ENCODE data around the gene ZBTB12. TPM values are rescaled to one million over a fixed set of nuclear protein-coding genes. Genes with fewer than 3 reads are reported as not detected.

ZBTB12 gene
- total and polyA plus RNA-seq, 2 of the 13 experiments (the other 11 are each of a cell fraction or from before 2014, with no cell fraction given): 4.8 to 6.0 TPM

- 0 out of 2 replicates have a peak, but pooled peaks have one; percentile 59 for TF ChIP-seq ZHX1 (CRISPR knock-in tag; IDR thresholded peaks at IDR 0.05; ENCODE audit: low read depth)
- TF ChIP-seq NCOR1 (IDR thresholded peaks at IDR 0.05; ENCODE audit: borderline replicate concordance, low read length): peak; percentile 95; the same call in 1 of the 2 replicates
- TF ChIP-seq SAFB2 (CRISPR knock-in tag; IDR thresholded peaks at IDR 0.05; ENCODE audit: borderline replicate concordance, low read depth): peak; percentile 96
- 0 out of 2 replicates have a peak, but pooled peaks have one; percentile 21 for TF ChIP-seq KLF13 (CRISPR knock-in tag; IDR thresholded peaks at IDR 0.05)
- 0 out of 2 replicates have a peak, but pooled peaks have one; percentile 87 for TF ChIP-seq ZNF251 (CRISPR knock-in tag; IDR thresholded peaks at IDR 0.05)
- TF ChIP-seq ISL2 (CRISPR knock-in tag; IDR thresholded peaks at IDR 0.05): peak; percentile 83; the same call in 1 of the 2 replicates
- TF ChIP-seq ZNF570 (CRISPR knock-in tag; IDR thresholded peaks at IDR 0.05; ENCODE audit: borderline replicate concordance): no peak
- peak; percentile 48; the same call in 1 of the 2 replicates for TF ChIP-seq TRIM24 (CRISPR knock-in tag; IDR thresholded peaks at IDR 0.05)
- TF ChIP-seq, protein P1, sequence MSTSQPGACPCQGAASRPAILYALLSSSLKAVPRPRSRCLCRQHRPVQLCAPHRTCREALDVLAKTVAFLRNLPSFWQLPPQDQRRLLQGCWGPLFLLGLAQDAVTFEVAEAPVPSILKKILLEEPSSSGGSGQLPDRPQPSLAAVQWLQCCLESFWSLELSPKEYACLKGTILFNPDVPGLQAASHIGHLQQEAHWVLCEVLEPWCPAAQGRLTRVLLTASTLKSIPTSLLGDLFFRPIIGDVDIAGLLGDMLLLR (CRISPR knock-in tag; IDR thresholded peaks at IDR 0.05): no peak
- 0 out of 2 replicates have a peak, but pooled peaks have one; percentile 72 for TF ChIP-seq ZSCAN30 (CRISPR knock-in tag; IDR thresholded peaks at IDR 0.05)
- TF ChIP-seq ZNF431 (CRISPR knock-in tag; IDR thresholded peaks at IDR 0.05; ENCODE audit: borderline replicate concordance, low read depth): peak; percentile 44; the same call in 1 of the 2 replicates
- TF ChIP-seq MAZ (IDR thresholded peaks at IDR 0.05; ENCODE audit: borderline replicate concordance, low read depth, low read length): peak; percentile 85
- TF ChIP-seq MAZ (CRISPR knock-in tag; IDR thresholded peaks at IDR 0.05; ENCODE audit: low read depth): peak; percentile 82; the same call in 1 of the 2 replicates
- TF ChIP-seq, protein P2, sequence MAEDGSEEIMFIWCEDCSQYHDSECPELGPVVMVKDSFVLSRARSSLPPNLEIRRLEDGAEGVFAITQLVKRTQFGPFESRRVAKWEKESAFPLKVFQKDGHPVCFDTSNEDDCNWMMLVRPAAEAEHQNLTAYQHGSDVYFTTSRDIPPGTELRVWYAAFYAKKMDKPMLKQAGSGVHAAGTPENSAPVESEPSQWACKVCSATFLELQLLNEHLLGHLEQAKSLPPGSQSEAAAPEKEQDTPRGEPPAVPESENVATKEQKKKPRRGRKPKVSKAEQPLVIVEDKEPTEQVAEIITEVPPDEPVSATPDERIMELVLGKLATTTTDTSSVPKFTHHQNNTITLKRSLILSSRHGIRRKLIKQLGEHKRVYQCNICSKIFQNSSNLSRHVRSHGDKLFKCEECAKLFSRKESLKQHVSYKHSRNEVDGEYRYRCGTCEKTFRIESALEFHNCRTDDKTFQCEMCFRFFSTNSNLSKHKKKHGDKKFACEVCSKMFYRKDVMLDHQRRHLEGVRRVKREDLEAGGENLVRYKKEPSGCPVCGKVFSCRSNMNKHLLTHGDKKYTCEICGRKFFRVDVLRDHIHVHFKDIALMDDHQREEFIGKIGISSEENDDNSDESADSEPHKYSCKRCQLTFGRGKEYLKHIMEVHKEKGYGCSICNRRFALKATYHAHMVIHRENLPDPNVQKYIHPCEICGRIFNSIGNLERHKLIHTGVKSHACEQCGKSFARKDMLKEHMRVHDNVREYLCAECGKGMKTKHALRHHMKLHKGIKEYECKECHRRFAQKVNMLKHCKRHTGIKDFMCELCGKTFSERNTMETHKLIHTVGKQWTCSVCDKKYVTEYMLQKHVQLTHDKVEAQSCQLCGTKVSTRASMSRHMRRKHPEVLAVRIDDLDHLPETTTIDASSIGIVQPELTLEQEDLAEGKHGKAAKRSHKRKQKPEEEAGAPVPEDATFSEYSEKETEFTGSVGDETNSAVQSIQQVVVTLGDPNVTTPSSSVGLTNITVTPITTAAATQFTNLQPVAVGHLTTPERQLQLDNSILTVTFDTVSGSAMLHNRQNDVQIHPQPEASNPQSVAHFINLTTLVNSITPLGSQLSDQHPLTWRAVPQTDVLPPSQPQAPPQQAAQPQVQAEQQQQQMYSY (CRISPR knock-in tag; IDR thresholded peaks at IDR 0.05): peak; percentile 43; the same call in 1 of the 2 replicates
- peak; percentile 90 for TF ChIP-seq MEIS2 (CRISPR knock-in tag; IDR thresholded peaks at IDR 0.05)
- peak; percentile 57; the same call in 1 of the 2 replicates for TF ChIP-seq ZNF816 (CRISPR knock-in tag; IDR thresholded peaks at IDR 0.05; ENCODE audit: borderline replicate concordance)
- peak; percentile 74; the same call in 1 of the 2 replicates for TF ChIP-seq SMAD3 (CRISPR knock-in tag; IDR thresholded peaks at IDR 0.05)
- peak; percentile 96 for TF ChIP-seq ZNF607 (CRISPR knock-in tag; IDR thresholded peaks at IDR 0.05; ENCODE audit: borderline replicate concordance)
- TF ChIP-seq KDM6A (CRISPR knock-in tag; IDR thresholded peaks at IDR 0.05; ENCODE audit: low read depth): peak; percentile 99
- peak in 1 of 2 experiments; percentile 87; a peak in 2 of 4 replicates for TF ChIP-seq KLF16 (CRISPR knock-in tag; IDR thresholded peaks at IDR 0.05)
- TF ChIP-seq TGIF2 (CRISPR knock-in tag; IDR thresholded peaks at IDR 0.05): peak; percentile 67
- TF ChIP-seq ZNF7 (CRISPR knock-in tag; IDR thresholded peaks at IDR 0.05): peak; percentile 31; the same call in 1 of the 2 replicates
Measured at GRCh38 chr6:31945507-31946369, 43.9 kb upstream of the ZBTB12 start, which contains the start of gene CFB (continued).

Data from HepG2 (cell line).